HG03460 (cell line): ENCODE measurements around the gene IGLL1.
"Not testable (repeated sequence)": the region's sequence is repeated elsewhere in the genome, so short reads cannot be mapped to it uniquely, and the experiment has no call there.

ENCODE experiments used
- ATAC-seq: cut with Tn5 transposase; IDR thresholded peaks from one replicate; pipeline ENCODE4 v1.9.1; 2021; ENCODE audit not compliant: unreplicated experiment

Gene IGLL1

GRCh38 chr22:23542391-23542790 lies 37.7 kb downstream of the IGLL1 start:
- not testable (repeated sequence) for ATAC-seq

- ATAC-seq: not testable (repeated sequence)
Observed at GRCh38 chr22:23541849-23542281, 38.2 kb downstream of the IGLL1 start.

- ATAC-seq: not testable (repeated sequence)
Observed at GRCh38 chr22:23540837-23541236, 39.3 kb downstream of the IGLL1 start.

- not testable (repeated sequence) for ATAC-seq
Observed at GRCh38 chr22:23539839-23540198, 40.3 kb downstream of the IGLL1 start.

- no peak for ATAC-seq
Observed at GRCh38 chr22:23539135-23539838, 40.8 kb downstream of the IGLL1 start.

GRCh38 chr22:23538696-23539030 lies 41.4 kb downstream of the IGLL1 start:
- not testable (repeated sequence) for ATAC-seq

- not testable (repeated sequence) for ATAC-seq
Observed at GRCh38 chr22:23537830-23538695, 42.0 kb downstream of the IGLL1 start.

- ATAC-seq: no peak
Observed at GRCh38 chr22:23537416-23537815, 42.7 kb downstream of the IGLL1 start.

GRCh38 chr22:23536821-23537345 lies 43.2 kb downstream of the IGLL1 start:
- ATAC-seq: no peak

- not testable (repeated sequence) for ATAC-seq
Observed at GRCh38 chr22:23535790-23536661, 44.1 kb downstream of the IGLL1 start.

- no peak for ATAC-seq
Observed at GRCh38 chr22:23534851-23535717, 45.0 kb downstream of the IGLL1 start.

- no peak for ATAC-seq
Observed at GRCh38 chr22:23534201-23534850, 45.8 kb downstream of the IGLL1 start.

GRCh38 chr22:23533771-23534191 lies 46.3 kb downstream of the IGLL1 start:
- no peak for ATAC-seq

- ATAC-seq: no peak
Observed at GRCh38 chr22:23533328-23533762, 46.7 kb downstream of the IGLL1 start.

- ATAC-seq: no peak
Observed at GRCh38 chr22:23532731-23533130, 47.4 kb downstream of the IGLL1 start.

- no peak for ATAC-seq
Observed at GRCh38 chr22:23531966-23532705, 48.0 kb downstream of the IGLL1 start.

GRCh38 chr22:23531283-23531956 lies 48.7 kb downstream of the IGLL1 start:
- ATAC-seq: no peak

- no peak for ATAC-seq
Observed at GRCh38 chr22:23530766-23531282, 49.3 kb downstream of the IGLL1 start.
